Measurements from ENCODE around the gene ADCY6.

DNA sequence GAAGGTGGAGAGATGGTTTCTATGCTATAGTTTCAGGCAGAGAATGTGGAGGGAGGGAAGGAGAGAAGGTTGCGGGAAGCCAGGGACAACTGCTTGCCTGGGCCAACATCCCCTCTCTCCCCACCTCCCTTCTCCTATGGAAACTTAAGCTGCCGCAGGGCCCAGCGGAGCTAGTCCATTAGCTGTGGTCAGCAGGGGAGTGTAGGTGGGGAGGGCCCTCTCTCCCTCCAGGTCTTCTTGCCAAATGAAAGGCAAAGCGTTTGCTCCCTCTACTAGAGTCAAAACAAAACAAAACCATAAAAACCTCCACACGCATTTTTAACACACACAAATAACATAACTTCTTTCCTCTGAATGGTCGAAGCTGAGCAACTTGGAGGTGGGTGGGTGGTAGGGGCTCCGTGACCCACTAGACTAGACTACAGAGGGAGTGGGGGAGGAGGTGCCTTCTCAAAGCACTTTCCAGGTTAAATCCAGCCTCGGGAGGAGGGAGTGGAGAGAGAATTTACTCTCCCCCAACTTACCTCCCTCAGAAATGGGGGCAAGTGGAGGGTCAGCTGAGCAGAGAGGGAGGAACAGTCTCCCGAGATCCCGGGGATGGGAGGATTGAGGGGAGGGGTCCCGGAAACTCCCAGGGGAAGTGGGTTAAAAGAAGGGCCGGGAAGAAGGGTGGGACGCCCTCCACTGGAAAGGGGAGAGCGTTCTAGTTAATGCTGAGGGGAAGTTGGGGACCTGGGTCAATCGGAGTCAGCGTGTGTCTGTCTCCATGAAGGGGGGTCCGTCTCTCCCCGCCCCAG is 24.8 kb upstream of the ADCY6 start:
- TF ChIP-seq, protein P1, sequence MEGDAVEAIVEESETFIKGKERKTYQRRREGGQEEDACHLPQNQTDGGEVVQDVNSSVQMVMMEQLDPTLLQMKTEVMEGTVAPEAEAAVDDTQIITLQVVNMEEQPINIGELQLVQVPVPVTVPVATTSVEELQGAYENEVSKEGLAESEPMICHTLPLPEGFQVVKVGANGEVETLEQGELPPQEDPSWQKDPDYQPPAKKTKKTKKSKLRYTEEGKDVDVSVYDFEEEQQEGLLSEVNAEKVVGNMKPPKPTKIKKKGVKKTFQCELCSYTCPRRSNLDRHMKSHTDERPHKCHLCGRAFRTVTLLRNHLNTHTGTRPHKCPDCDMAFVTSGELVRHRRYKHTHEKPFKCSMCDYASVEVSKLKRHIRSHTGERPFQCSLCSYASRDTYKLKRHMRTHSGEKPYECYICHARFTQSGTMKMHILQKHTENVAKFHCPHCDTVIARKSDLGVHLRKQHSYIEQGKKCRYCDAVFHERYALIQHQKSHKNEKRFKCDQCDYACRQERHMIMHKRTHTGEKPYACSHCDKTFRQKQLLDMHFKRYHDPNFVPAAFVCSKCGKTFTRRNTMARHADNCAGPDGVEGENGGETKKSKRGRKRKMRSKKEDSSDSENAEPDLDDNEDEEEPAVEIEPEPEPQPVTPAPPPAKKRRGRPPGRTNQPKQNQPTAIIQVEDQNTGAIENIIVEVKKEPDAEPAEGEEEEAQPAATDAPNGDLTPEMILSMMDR (IDR thresholded peaks at IDR 0.05): no peak
- TF ChIP-seq POLR2A (IDR thresholded peaks at IDR 0.05): no peak
